ENCODE measurements around the gene CD48. TPM values are rescaled to one million over a fixed set of nuclear protein-coding genes. Genes with fewer than 3 reads are reported as not detected.

CD48 gene
- total RNA-seq, 1 experiment from 2014 or later: not detected

DNA sequence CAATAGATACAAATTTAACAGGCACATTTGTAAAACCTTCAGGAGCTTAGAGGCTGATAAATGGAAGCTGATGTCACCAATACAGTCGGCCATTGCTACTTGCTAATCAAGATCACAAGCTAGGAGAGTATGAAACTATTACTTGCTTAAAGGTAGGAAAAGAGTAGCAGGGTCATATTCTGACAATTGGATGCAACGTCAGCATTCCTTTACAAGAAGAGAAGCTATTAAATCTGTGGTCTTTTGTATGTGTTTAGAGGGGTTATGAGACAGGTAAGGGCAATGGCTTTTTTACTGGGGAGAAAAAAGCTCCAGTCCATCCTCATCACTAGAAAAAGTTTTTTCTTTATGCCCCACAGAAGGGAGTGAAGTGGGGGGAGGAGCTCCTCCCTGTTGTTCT lies 11.7 kb upstream of the CD48 start:
- H3K27me3 Mint-ChIP-seq (ENCODE audit: unreplicated experiment): peaks cover 35% of the 10 kb centered on the region
- no peaks in the 10 kb centered on the region for H3K9me3 Mint-ChIP-seq (ENCODE audit: low read depth, unreplicated experiment)
- H3K36me3 Mint-ChIP-seq (ENCODE audit: insufficient read depth, unreplicated experiment): no peaks in the 10 kb centered on the region
- no TSS peak for BruUV-seq (replicated peaks)
- H3K4me3 Mint-ChIP-seq (ENCODE audit: low read depth, unreplicated experiment): no peak overlapping the region
- no peak overlapping the region for H3K27ac Mint-ChIP-seq (ENCODE audit: unreplicated experiment)
- DNase-seq: no peak
- H3K4me1 Mint-ChIP-seq (ENCODE audit: low read depth, unreplicated experiment): no peaks in the 10 kb centered on the region
- intact Hi-C loops (cut with micrococcal nuclease; ENCODE audit: unreplicated experiment): loop anchor here (10.0 kb wide), 1 partner anchor 411 kb away; the partner anchor contains the start of gene DEDD
- CTCF ChIA-PET: interaction anchor here (1.0 kb wide), 1 partner anchor 108 kb away, joined by 3 read pairs; no protein-coding TSS in a partner anchor
- TF ChIP-seq, protein P1, sequence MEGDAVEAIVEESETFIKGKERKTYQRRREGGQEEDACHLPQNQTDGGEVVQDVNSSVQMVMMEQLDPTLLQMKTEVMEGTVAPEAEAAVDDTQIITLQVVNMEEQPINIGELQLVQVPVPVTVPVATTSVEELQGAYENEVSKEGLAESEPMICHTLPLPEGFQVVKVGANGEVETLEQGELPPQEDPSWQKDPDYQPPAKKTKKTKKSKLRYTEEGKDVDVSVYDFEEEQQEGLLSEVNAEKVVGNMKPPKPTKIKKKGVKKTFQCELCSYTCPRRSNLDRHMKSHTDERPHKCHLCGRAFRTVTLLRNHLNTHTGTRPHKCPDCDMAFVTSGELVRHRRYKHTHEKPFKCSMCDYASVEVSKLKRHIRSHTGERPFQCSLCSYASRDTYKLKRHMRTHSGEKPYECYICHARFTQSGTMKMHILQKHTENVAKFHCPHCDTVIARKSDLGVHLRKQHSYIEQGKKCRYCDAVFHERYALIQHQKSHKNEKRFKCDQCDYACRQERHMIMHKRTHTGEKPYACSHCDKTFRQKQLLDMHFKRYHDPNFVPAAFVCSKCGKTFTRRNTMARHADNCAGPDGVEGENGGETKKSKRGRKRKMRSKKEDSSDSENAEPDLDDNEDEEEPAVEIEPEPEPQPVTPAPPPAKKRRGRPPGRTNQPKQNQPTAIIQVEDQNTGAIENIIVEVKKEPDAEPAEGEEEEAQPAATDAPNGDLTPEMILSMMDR (IDR thresholded peaks at IDR 0.05; ENCODE audit: unreplicated experiment): no peak

DNA sequence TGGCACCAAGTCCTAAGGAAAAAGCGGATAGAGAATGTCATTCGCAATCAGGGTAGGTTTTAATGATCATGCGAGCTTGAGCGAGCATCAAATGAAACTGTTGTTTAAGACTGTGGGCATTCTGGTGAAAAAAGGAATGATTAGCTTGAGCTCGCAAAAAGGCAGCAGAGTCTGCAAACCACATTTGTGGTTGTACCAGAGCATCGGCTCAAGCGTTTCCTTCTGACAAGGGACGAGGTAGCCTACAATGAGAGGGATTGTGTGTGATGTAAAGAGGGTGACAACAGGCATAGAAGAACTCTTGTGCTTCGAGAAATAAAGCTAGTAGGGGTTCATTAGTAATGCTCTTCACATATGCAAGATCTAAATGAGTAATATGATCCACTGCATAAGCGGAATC lies 11.1 kb upstream of the CD48 start:
- no peaks in the 10 kb centered on the region for H3K4me1 Mint-ChIP-seq (ENCODE audit: low read depth, unreplicated experiment)
- no peaks in the 10 kb centered on the region for H3K36me3 Mint-ChIP-seq (ENCODE audit: insufficient read depth, unreplicated experiment)
- no peak for DNase-seq
- TF ChIP-seq, protein P1 (IDR thresholded peaks at IDR 0.05; ENCODE audit: unreplicated experiment): no peak
- no peak overlapping the region for H3K27ac Mint-ChIP-seq (ENCODE audit: unreplicated experiment)
- CTCF ChIA-PET: interaction anchor here (1.0 kb wide), 1 partner anchor 109 kb away, joined by 3 read pairs; no protein-coding TSS in a partner anchor
- no TSS peak for BruUV-seq (replicated peaks)
- no peaks in the 10 kb centered on the region for H3K9me3 Mint-ChIP-seq (ENCODE audit: low read depth, unreplicated experiment)
- no peak overlapping the region for H3K4me3 Mint-ChIP-seq (ENCODE audit: low read depth, unreplicated experiment)
- H3K27me3 Mint-ChIP-seq (ENCODE audit: unreplicated experiment): peaks cover 41% of the 10 kb centered on the region
- intact Hi-C loops (cut with micrococcal nuclease; ENCODE audit: unreplicated experiment): loop anchor here (10.0 kb wide), 1 partner anchor 412 kb away; the partner anchor contains the start of gene DEDD

DNA sequence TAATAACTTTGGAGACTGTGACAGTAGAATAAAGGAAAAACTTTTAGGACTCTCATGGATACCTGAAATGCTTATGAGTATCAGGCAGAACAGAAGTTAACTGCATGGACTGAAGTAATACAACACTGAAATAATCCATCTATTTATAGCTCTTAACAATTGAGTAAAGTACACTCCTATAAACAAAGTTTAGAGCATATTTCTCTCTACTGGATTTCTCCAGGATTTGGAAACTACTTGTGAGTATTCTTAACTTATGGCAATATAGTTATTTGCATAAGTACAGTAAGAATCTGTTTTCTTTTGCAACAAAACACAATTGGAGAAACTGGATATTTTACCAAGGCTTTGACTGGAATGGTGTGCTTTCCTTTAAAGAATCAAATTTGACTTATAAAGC lies 9.9 kb upstream of the CD48 start:
- BruUV-seq (replicated peaks): no TSS peak
- intact Hi-C loops (cut with micrococcal nuclease; ENCODE audit: unreplicated experiment): loop anchor here (10.0 kb wide), 1 partner anchor 413 kb away; the partner anchor contains the start of gene DEDD
- DNase-seq: no peak
- no peaks in the 10 kb centered on the region for H3K4me1 Mint-ChIP-seq (ENCODE audit: low read depth, unreplicated experiment)
- no peaks in the 10 kb centered on the region for H3K9me3 Mint-ChIP-seq (ENCODE audit: low read depth, unreplicated experiment)
- no peak overlapping the region for H3K4me3 Mint-ChIP-seq (ENCODE audit: low read depth, unreplicated experiment)
- no peaks in the 10 kb centered on the region for H3K36me3 Mint-ChIP-seq (ENCODE audit: insufficient read depth, unreplicated experiment)
- TF ChIP-seq, protein P1 (IDR thresholded peaks at IDR 0.05; ENCODE audit: unreplicated experiment): no peak
- no peak overlapping the region for H3K27ac Mint-ChIP-seq (ENCODE audit: unreplicated experiment)
- H3K27me3 Mint-ChIP-seq (ENCODE audit: unreplicated experiment): peaks cover 53% of the 10 kb centered on the region
- CTCF ChIA-PET: no interaction called here

DNA sequence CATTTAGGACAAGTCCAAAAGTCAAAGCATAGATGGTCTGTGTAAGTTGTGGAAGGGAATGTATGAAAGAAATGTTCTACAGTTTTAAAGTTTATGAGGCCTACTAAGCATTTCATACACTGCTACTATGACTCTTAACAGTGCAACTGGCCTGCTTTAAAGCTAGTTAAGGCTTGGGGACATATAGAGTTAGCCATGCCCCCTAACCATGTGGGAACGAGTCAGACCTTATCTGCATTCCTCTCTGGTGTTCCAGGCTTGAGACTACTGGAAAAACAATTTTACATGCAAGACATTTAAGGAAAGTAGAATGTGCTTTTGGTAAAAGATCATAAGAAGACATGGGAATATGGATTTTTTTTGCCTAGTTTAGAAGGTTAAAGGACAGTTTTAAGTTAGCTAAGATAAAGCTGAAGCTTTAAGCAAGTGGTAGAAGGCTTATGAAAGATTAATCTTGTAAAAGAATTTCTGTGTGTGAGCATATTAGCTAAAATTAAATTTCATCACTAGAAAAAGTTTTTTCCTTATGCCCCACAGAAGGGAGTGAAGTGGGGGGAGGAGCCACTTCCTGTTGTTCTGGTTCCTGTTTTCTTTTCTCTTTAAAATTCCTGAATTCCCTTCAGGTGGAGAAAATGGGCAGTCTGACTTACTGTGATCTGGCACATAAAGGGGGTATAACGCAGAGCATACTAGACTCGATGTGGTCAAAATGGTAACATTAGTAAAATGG lies 8.9 kb upstream of the CD48 start:
- Mint-ChIP-seq H3K4me1 (ENCODE audit: low read depth, unreplicated experiment) (no peaks in the 10 kb centered on the region), H3K9me3 (ENCODE audit: low read depth, unreplicated experiment) (no peaks in the 10 kb centered on the region), H3K27ac (ENCODE audit: unreplicated experiment) (no peak overlapping the region), H3K4me3 (ENCODE audit: low read depth, unreplicated experiment) (no peak overlapping the region), H3K36me3 (ENCODE audit: insufficient read depth, unreplicated experiment) (no peaks in the 10 kb centered on the region), H3K27me3 (ENCODE audit: unreplicated experiment) (peaks cover 63% of the 10 kb centered on the region)
- no peak for DNase-seq
- intact Hi-C loops (cut with micrococcal nuclease; ENCODE audit: unreplicated experiment): loop anchor here (10.0 kb wide), 1 partner anchor 414 kb away; the partner anchor contains the start of gene DEDD
- no TSS peak for BruUV-seq (replicated peaks)
- TF ChIP-seq, protein P1 (IDR thresholded peaks at IDR 0.05; ENCODE audit: unreplicated experiment): no peak
- CTCF ChIA-PET: no interaction called here
